ENCODE results near the gene GPC4. TPM values are rescaled to one million over a fixed set of nuclear protein-coding genes. Genes with fewer than 3 reads are reported as not detected.

GPC4 gene
- total RNA-seq, 2 donors from 2014 or later = 15.3 to 16.7 TPM

- intact Hi-C loops (cut with DNase I, micrococcal nuclease) = no loop called here
- ATAC-seq (no peak), DNase-seq (peak in 1 of 2 donors; percentile 25)
These were observed 1.9 kb downstream of the GPC4 start for GRCh38 chrX:133413218-133413925.

- DNase-seq (no peak), ATAC-seq (no peak)
- intact Hi-C loops (cut with DNase I, micrococcal nuclease) = no loop called here
These were observed 2.6 kb downstream of the GPC4 start for GRCh38 chrX:133412665-133413064.

GRCh38 chrX:133412246-133412645, 3.0 kb downstream of the GPC4 start:
- no peak for DNase-seq
- intact Hi-C loops (cut with DNase I, micrococcal nuclease) = no loop called here
- ATAC-seq = no peak

- DNase-seq (no peak), ATAC-seq (no peak)
- intact Hi-C loops (cut with DNase I, micrococcal nuclease) = no loop called here
These were observed 4.7 kb downstream of the GPC4 start for GRCh38 chrX:133410550-133410949.

- ATAC-seq (no peak), DNase-seq (no peak)
- intact Hi-C loops (cut with DNase I, micrococcal nuclease) = no loop called here
These were observed 9.6 kb downstream of the GPC4 start for GRCh38 chrX:133405498-133406185.

GRCh38 chrX:133403984-133404383, 11.3 kb downstream of the GPC4 start:
- intact Hi-C loops (cut with DNase I, micrococcal nuclease) = no loop called here
- ATAC-seq = no peak

GRCh38 chrX:133402830-133403625, 12.3 kb downstream of the GPC4 start:
- intact Hi-C loops (cut with DNase I, micrococcal nuclease) = no loop called here
- DNase-seq = no peak
- no peak for ATAC-seq

More at GRCh38 chrX:133403984-133404383, 11.3 kb downstream of the GPC4 start:
- DNase-seq = no peak

- ATAC-seq (no peak), DNase-seq (no peak)
- intact Hi-C loops (cut with DNase I, micrococcal nuclease) = no loop called here
These were observed 13.2 kb downstream of the GPC4 start for GRCh38 chrX:133402042-133402453.

GRCh38 chrX:133401536-133401935, 13.8 kb downstream of the GPC4 start:
- ATAC-seq = no peak

GRCh38 chrX:133399411-133399810, 15.9 kb downstream of the GPC4 start:
- DNase-seq (no peak), ATAC-seq (no peak)
- intact Hi-C loops (cut with DNase I, micrococcal nuclease) = no loop called here

More at GRCh38 chrX:133401536-133401935, 13.8 kb downstream of the GPC4 start:
- no peak for DNase-seq
- intact Hi-C loops (cut with DNase I, micrococcal nuclease) = no loop called here

GRCh38 chrX:133394765-133395164, 20.5 kb downstream of the GPC4 start:
- ATAC-seq (no peak), DNase-seq (no peak)
- intact Hi-C loops (cut with DNase I, micrococcal nuclease) = no loop called here

- intact Hi-C loops (cut with DNase I, micrococcal nuclease) = no loop called here
- DNase-seq (no peak), ATAC-seq (peak; percentile 36)
These were observed 22.6 kb downstream of the GPC4 start for GRCh38 chrX:133392671-133393070.

GRCh38 chrX:133391111-133391510, 24.2 kb downstream of the GPC4 start:
- ATAC-seq = no peak

GRCh38 chrX:133390676-133391075, 24.6 kb downstream of the GPC4 start:
- ATAC-seq = peak; percentile 67
- peak; percentile 31 to 40 for DNase-seq
- intact Hi-C loops (cut with DNase I, micrococcal nuclease) = no loop called here

More at GRCh38 chrX:133391111-133391510, 24.2 kb downstream of the GPC4 start:
- DNase-seq = no peak
- intact Hi-C loops (cut with DNase I, micrococcal nuclease) = no loop called here

GRCh38 chrX:133389975-133390374, 25.3 kb downstream of the GPC4 start:
- DNase-seq (no peak), ATAC-seq (peak; percentile 52)
- intact Hi-C loops (cut with DNase I, micrococcal nuclease) = no loop called here

- DNase-seq = no peak
- intact Hi-C loops (cut with DNase I, micrococcal nuclease) = no loop called here
- peak; percentile 54 for ATAC-seq
These were observed 30.8 kb downstream of the GPC4 start for GRCh38 chrX:133384454-133384853.

- no peak for DNase-seq
- ATAC-seq = no peak
- intact Hi-C loops (cut with DNase I, micrococcal nuclease) = no loop called here
These were observed 34.3 kb downstream of the GPC4 start for GRCh38 chrX:133380711-133381619.

GRCh38 chrX:133376422-133376821, 38.9 kb downstream of the GPC4 start:
- intact Hi-C loops (cut with DNase I, micrococcal nuclease) = no loop called here
- ATAC-seq (peak; percentile 82), DNase-seq (no peak)

Data from left colon (tissue), 2 donors.